Measurements from ENCODE around the gene RASSF4.

Gene RASSF4

GRCh38 chr10:44947371-44948152 lies 12.0 kb upstream of the RASSF4 start:
- DNase-seq (ENCODE audit: low spot score) (peak; percentile 72), FAIRE-seq (peak; percentile 47)

DNA sequence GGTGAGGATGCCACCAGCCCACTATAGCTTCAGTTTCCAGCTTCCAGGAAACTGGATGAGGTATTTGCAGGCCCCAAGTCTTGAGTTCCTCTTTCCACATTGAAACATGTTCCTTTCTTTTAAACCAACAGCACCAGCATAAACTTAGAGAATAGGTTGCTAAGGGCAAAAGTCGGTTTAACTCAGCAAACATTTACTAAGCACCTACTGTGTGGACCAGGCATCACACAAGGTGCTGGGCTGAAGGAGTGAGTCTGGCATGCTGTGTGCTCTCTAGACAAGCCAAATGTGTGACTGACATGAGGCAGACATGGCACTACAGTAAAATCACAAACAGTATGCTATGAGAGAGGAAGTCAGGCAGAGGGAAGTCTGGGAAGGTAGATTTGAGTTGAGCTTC lies 11.0 kb upstream of the RASSF4 start:
- FAIRE-seq (no peak), DNase-seq (ENCODE audit: low spot score) (no peak)

GRCh38 chr10:44949127-44949802 lies 10.3 kb upstream of the RASSF4 start:
- FAIRE-seq = no peak
- no peak for DNase-seq (ENCODE audit: low spot score)

DNA sequence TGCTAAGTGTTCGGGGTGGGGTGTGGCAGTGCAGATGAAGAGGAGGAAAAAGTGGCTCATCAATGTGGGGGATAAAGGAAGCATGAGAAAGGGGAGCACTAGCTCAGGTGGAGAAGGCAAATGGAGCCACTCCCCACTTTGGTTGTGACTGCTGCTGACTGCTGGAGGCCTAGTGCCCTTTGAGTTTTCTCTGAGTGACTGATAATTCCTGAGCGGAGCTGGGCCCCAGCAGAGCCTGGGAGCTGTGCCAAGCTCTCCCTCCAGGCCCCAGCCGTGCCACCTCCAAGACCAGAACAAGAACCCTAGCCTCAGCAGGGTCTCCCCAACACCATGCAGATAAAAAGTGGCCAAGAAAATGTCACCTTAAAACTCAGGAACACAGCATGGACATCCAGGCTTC lies 9.7 kb upstream of the RASSF4 start:
- no peak for FAIRE-seq

DNA sequence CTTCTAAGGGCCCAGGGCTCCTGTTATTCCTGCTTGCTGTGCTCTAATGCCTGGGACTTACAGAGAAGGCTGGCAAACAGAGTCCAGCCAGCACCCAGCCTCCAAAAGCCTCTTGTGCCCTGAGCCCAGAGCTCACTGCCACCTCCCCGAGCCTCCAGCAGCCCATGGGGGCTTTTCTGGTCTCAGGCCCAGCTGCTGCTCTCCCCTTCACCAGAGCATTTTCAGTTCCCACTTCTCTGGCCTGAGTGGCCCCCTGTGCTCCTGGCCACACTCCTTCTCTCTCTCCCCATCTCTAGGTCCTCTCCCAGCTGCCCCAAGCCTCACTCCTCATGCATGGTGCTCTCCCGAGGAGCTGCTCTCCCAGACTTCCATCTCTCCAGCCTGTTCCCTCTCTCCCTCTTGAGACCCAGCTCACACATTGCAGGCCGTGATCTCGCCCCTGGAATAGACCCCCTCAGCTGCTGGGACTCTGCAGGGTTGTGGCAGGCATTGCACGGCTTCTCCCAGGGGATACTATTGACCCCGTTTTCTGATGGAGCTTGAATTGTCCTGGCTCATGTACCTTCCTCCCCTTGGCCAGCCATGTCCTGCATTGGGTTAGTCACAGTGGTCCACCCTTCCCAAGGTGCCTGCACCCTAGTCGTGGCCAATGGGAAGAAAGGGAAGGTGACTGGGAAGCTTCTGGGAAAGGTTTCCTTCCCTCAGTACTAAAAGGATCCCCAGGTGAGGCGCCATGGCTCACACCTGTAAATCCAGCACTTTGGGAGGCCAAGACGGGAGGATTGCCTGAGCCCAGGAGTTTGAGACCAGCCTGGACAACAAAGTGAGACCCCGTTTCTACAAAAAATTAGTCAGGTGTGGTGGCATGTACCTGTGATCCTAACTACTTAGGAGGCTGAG lies 9.0 kb upstream of the RASSF4 start:
- FAIRE-seq (no peak), DNase-seq (ENCODE audit: low spot score) (no peak)

More for the DNA sequence above, 9.7 kb upstream of the RASSF4 start:
- DNase-seq (ENCODE audit: low spot score) = no peak

GRCh38 chr10:44951576-44952226 lies 7.9 kb upstream of the RASSF4 start:
- FAIRE-seq (no peak), DNase-seq (ENCODE audit: low spot score) (no peak)

DNA sequence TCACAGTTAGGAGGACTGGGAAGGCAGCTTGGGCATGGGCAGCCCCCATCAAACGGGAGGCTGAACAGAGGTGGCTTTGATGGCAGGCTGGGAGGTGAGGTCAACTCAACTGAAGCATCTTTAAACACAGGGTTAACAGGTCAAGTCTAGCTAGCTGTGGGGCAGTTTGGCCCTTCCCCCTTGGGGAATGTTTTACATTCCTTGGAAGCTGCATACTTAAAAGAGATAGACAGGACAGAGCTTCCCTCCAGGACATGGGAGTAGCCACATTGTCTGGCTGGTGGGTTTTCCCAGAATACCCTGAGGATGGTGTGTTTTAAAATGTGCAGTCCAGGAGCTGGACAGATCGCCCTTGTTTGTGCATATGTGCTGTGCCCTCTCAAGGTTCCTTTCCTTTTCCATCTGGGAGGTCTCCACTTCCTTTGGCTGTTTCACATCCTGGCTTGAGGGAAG lies 6.8 kb upstream of the RASSF4 start:
- FAIRE-seq (no peak), DNase-seq (ENCODE audit: low spot score) (peak; percentile 57)

- no peak for FAIRE-seq
- no peak for DNase-seq (ENCODE audit: low spot score)
These were observed 5.6 kb upstream of the RASSF4 start for GRCh38 chr10:44954042-44954441.

GRCh38 chr10:44954962-44955361 lies 4.6 kb upstream of the RASSF4 start:
- DNase-seq (ENCODE audit: low spot score) = no peak
- no peak for FAIRE-seq

GRCh38 chr10:44955413-44956070 lies 4.1 kb upstream of the RASSF4 start:
- FAIRE-seq = no peak
- no peak for DNase-seq (ENCODE audit: low spot score)

DNA sequence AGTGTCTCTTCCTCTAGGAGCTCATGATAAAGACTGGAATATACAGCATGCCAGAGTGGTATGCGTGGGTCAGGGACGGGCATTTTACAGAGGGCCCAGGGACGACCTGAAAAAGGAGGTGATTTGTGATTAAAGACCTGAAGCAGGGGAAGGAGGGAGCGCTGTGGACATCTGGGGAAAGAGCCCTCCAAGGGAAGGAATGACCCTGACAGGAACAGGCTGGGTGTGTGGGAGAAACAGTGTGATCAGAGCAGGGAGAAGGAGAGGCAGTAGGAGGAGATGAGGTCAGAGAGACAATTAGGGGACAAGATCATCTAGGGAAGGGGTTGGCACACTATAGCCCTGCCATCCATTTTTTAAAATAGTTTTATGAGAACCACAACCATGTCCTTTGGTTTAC lies 3.4 kb upstream of the RASSF4 start:
- no peak for DNase-seq (ENCODE audit: low spot score)
- FAIRE-seq = no peak

GRCh38 chr10:44956717-44957706 lies 2.6 kb upstream of the RASSF4 start:
- FAIRE-seq (no peak), DNase-seq (ENCODE audit: low spot score) (no peak)

DNA sequence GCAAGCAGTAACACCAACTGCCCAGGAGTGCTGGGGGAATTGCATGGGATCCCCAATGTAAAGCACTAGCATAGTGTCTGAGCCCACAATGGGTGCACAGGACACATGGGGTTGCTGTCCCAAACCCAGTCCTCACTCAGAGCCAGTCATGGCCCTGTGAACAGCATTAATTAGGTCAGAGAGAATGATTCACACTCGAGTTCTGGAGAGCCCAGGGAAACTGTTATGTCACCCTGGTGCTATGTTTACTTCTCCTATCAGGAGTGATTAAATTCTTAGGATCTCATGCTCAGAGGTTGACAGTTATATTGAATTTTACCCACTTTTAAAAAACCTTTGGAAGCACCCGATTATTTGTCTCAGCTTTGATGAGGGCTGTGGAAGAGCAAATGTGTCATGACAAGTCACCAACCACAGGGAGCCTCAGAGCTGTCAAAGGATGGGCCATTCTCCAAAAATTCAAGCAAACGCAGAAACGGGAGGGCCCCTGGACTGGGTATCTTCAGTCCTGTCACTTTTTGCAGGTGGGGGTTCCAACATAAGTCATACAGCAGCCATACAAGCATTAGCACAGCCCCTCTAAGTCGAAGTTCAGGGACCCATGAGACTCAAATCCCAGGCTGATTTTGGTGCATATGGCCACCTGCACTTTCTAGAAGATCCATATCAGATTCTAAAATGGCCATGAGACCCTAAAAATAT lies 1.3 kb upstream of the RASSF4 start:
- FAIRE-seq (peak; percentile 65), DNase-seq (ENCODE audit: low spot score) (peak; percentile 79)

GRCh38 chr10:44958898-44959246 lies 730 bp upstream of the RASSF4 start:
- FAIRE-seq (no peak), DNase-seq (ENCODE audit: low spot score) (no peak)

- DNase-seq (ENCODE audit: low spot score) (no peak), FAIRE-seq (no peak)
These were observed 472 bp downstream of the RASSF4 start for GRCh38 chr10:44960088-44960460.

DNA sequence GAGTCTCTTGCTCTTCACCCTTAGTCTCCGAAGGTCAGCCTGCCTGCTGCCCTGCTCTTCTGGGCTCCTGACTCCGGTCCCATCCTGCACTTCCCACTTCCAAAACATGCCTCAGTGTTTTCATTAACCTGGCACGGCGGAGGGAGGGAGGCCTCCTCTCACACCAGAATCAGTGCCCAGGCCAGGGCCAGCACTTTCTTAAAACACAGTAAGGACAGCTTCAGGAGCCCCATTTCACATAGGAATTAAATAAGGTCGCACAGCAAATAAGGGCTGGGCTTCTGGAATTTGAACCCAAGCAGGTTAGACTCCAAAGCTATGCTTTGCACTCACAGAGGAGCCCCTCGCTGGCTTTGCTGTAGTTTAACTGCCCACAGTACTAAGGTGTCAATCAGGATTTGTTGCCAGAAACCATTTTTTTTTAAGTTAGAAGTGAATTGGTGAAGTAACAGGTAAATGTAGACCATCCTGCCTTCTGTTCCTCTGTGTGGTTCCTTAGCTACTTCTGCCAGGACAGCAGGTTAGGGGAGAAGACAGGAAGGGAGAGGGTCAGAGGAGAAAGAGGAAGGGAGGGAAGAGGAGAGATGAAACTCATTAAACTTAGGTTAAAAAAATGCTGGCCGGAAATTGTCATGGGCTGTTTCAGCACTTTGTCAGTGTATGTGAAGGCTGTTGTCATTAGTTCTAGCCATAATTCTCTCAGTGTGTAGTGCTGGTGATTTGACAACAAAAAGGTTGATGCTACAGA lies 1.1 kb downstream of the RASSF4 start:
- FAIRE-seq (no peak), DNase-seq (ENCODE audit: low spot score) (no peak)

DNA sequence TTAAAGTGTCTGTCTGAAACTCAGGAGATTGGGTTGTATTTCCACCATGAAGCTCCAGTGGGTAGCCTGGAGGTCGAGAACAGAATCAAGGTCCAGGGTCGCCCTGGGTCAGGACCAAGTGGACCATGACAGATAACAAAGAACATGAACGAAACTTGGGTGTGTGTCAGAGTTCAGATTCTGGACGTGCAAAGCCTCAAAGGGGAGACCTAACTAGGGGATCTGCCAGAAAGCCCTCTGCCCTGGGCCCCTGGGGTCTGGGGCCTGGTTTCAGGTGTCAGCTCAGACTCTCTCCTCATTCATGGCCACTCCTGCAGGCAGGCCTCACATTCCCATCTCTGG lies 1.6 kb downstream of the RASSF4 start:
- no peak for FAIRE-seq
- no peak for DNase-seq (ENCODE audit: low spot score)

DNA sequence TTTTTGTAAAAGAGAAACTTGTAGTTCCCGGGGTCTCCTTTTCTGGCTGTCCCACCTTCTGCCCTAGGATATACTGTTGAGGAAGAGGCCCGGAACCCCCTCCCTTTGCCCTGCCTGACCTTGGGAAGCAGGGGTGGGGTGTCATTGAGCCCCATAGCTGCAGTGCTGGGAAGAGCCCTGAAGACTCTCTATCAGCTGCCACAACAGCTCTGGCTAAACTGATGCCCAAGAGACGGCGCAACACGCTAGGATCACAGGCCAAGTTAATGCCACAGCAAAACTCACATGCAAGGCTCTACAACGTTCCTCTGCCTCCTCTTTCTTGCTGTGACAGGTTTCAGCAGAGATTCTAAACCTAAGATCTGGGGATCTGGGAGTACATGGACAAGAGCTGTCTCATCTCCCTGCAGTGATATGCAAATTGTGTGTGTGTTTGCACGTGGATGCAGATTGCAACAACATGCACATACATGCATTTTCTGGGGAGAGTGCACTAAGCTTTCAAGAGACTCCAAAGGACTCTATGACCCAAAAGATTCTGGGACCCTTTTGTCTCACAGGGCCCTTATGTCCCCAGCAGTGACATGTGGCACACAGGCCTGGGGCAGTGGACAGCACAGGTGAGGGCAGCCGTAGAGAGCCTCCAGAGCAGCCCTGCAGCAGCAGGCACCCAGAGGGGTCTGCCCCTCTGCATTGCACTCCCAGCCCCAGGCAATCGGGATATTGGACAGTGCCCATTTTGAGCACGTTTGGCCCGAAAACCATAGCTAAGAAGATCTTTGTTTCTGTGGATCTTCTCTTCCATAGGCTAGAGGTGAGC lies 2.5 kb downstream of the RASSF4 start:
- FAIRE-seq = no peak
- DNase-seq (ENCODE audit: low spot score) = no peak
